IMR-90 (cell line): Measurements from ENCODE around the gene LRSAM1. TPM values are rescaled to one million over a fixed set of nuclear protein-coding genes. Genes with fewer than 3 reads are reported as not detected.

Experiments used
- ATAC-seq: fragments of 200-7000 bp; cut with Tn5 transposase; 2 replicates; pipeline ENCODE4 v1.9.1; 2020; ENCODE audit warnings: low read depth, mild to moderate bottlenecking, moderate library complexity
- BruUV-seq: library from RNA; stranded (reverse); fragments of 400-500 nt; replicated peaks from 2 replicates; lab custom pipeline; 2021; lab: Mats Ljungman, UMichigan
- CTCF ChIA-PET: fragments of 300-600 bp; formaldehyde crosslinking; extraction: SDS; loops from one replicate; lab custom pipeline; 2021; ENCODE audit warnings: antibody characterized with exemption; lab: Yijun Ruan, JAX
- POLR2A ChIA-PET: fragments of 300-600 bp; sonication (Branson Sonifier 250); formaldehyde crosslinking; loops from one replicate; lab custom pipeline; 2022; ENCODE audit warnings: antibody characterized with exemption; ENCODE audit not compliant: unreplicated experiment; lab: Charles Lee
- DNase-seq: peaks from one replicate; pipeline ENCODE4 v3.0.0; 2013
- H2AFZ ChIP-seq: replicated peaks from 2 replicates; pipeline ENCODE3; 2013; ENCODE audit warnings: low read length, mild to moderate bottlenecking; ENCODE audit not compliant: poor library complexity
- H2AK5ac ChIP-seq: 2 replicates; pipeline ENCODE4 v1.6.1; 2013; ENCODE audit warnings: low read depth, low read length, inconsistent platforms
- H2AK9ac ChIP-seq: replicated peaks from 2 replicates; pipeline ENCODE3; 2013; ENCODE audit warnings: mild to moderate bottlenecking, low read depth, low read length, moderate library complexity; ENCODE audit not compliant: poor library complexity
- H2BK120ac ChIP-seq: 2 replicates; pipeline ENCODE4 v1.6.1; 2013; ENCODE audit warnings: low read depth, low read length, inconsistent platforms
- H2BK15ac ChIP-seq: 3 replicates; pipeline ENCODE4 v1.6.1; 2013; ENCODE audit warnings: low read depth, low read length, inconsistent platforms
- H2BK20ac ChIP-seq: 2 replicates; pipeline ENCODE4 v1.6.1; 2013; ENCODE audit warnings: low read depth, mild to moderate bottlenecking, inconsistent platforms, low read length, moderate library complexity
- H2BK5ac ChIP-seq: 2 replicates; pipeline ENCODE4 v1.6.1; 2013; ENCODE audit warnings: mild to moderate bottlenecking, low read depth, low read length, inconsistent platforms; ENCODE audit not compliant: poor library complexity, severe bottlenecking
- H3K14ac ChIP-seq: replicated peaks from 2 replicates; pipeline ENCODE4 v1.6.1; 2013; ENCODE audit warnings: low read depth, low read length, inconsistent platforms
- H3K18ac ChIP-seq: 2 replicates; pipeline ENCODE4 v1.6.1; 2013; ENCODE audit warnings: low read depth, low read length, control low read depth
- H3K23ac ChIP-seq: 2 replicates; pipeline ENCODE4 v1.6.1; 2013; ENCODE audit warnings: low read depth, low read length, inconsistent platforms
- H3K27ac ChIP-seq: 2 replicates; pipeline ENCODE4 v1.5.1; 2013; ENCODE audit warnings: mild to moderate bottlenecking, control low read depth, low read length; ENCODE audit not compliant: insufficient read depth
- H3K27me3 ChIP-seq: 2 replicates; pipeline ENCODE4 v1.6.1; 2013; ENCODE audit warnings: low read length; ENCODE audit not compliant: control insufficient read depth, insufficient read depth
- H3K36me3 ChIP-seq: 2 replicates; pipeline ENCODE4 v1.6.1; 2013; ENCODE audit warnings: low read length, mixed read lengths; ENCODE audit not compliant: control insufficient read depth, insufficient read depth
- H3K4ac ChIP-seq: 2 replicates; pipeline ENCODE4 v1.6.1; 2013; ENCODE audit warnings: low read depth, low read length, inconsistent platforms
- H3K4me1 ChIP-seq: 2 replicates; pipeline ENCODE4 v1.6.1; 2013; ENCODE audit warnings: low read length, mixed read lengths; ENCODE audit not compliant: control insufficient read depth, insufficient read depth
- H3K4me2 ChIP-seq: 2 replicates; pipeline ENCODE4 v1.6.1; 2013; ENCODE audit warnings: low read depth, mild to moderate bottlenecking, control low read depth, low read length, moderate library complexity
- H3K4me3 ChIP-seq: 2 replicates; pipeline ENCODE4 v1.5.1; 2013; ENCODE audit warnings: low read depth, mild to moderate bottlenecking, control low read depth, low read length, moderate library complexity; ENCODE audit not compliant: insufficient read depth
- H3K56ac ChIP-seq: 2 replicates; pipeline ENCODE4 v1.6.1; 2013; ENCODE audit warnings: low read length, inconsistent platforms; ENCODE audit not compliant: insufficient read depth; ENCODE audit errors: extremely low read depth
- H3K79me1 ChIP-seq, 2 experiments: 2 replicates each; pipeline ENCODE4 v1.6.1; 2013; ENCODE audit warnings: low read length in 2 of 2, inconsistent platforms in 1 of 2, low read depth in 1 of 2
- H3K9ac ChIP-seq: 2 replicates; pipeline ENCODE4 v1.6.1; 2013; ENCODE audit warnings: low read depth, low read length, control low read depth
- H3K9me1 ChIP-seq: 2 replicates; pipeline ENCODE4 v1.6.1; 2013; ENCODE audit warnings: low read length, inconsistent platforms; ENCODE audit not compliant: insufficient read depth
- H3K9me3 ChIP-seq: 2 replicates; pipeline ENCODE4 v1.6.1; 2013; ENCODE audit warnings: low read length; ENCODE audit not compliant: control insufficient read depth, insufficient read depth
- H4K20me1 ChIP-seq: 2 replicates; pipeline ENCODE4 v1.6.1; 2013; ENCODE audit warnings: low read length, inconsistent platforms; ENCODE audit not compliant: insufficient read depth
- H4K5ac ChIP-seq: 2 replicates; pipeline ENCODE4 v1.6.1; 2013; ENCODE audit warnings: mild to moderate bottlenecking, low read depth, low read length, control low read depth
- H4K8ac ChIP-seq, 2 experiments: 2 replicates each; pipeline ENCODE4 v1.6.1; 2013; ENCODE audit warnings: low read depth in 2 of 2, low read length in 2 of 2, control low read depth in 1 of 2, inconsistent platforms in 1 of 2
- H4K91ac ChIP-seq: 2 replicates; pipeline ENCODE4 v1.6.1; 2013; ENCODE audit warnings: low read depth, low read length, inconsistent platforms; ENCODE audit not compliant: insufficient read depth
- BHLHE40 ChIP-seq: fragments of 150-350 bp; IDR thresholded peaks from 2 replicates; pipeline ENCODE4 v1.6.1; 2016; ENCODE audit warnings: mild to moderate bottlenecking, low read depth, low read length
- CEBPB ChIP-seq: IDR thresholded peaks from 2 replicates; pipeline ENCODE4 v1.6.1; 2012; ENCODE audit warnings: low read depth, low read length, improper control_type of control experiment
- MAFK ChIP-seq: IDR thresholded peaks from 2 replicates; pipeline ENCODE4 v1.6.1; 2012; ENCODE audit warnings: low read depth, low read length, improper control_type of control experiment
- MXI1 ChIP-seq: IDR thresholded peaks from 2 replicates; pipeline ENCODE4 v1.6.1; 2012; ENCODE audit warnings: low read depth, mild to moderate bottlenecking, low read length, moderate library complexity, borderline replicate concordance
- POLR2A ChIP-seq: IDR thresholded peaks from 2 replicates; pipeline ENCODE4 v1.6.1; 2012; ENCODE audit warnings: mild to moderate bottlenecking, low read depth, low read length
- SMC3 ChIP-seq: fragments of 150-350 bp; IDR thresholded peaks from 2 replicates; pipeline ENCODE4 v1.6.1; 2016; ENCODE audit warnings: low read depth, mild to moderate bottlenecking, antibody characterized with exemption, low read length, moderate library complexity
- WGBS, 2 experiments: methylation state at CpG; one replicate each; pipeline versions ENCODE4 v1.1.5 to v1.1.7; 2013; ENCODE audit warnings: missing lambda C conversion rate in 2 of 2; ENCODE audit not compliant: insufficient read length in 1 of 2; ENCODE audit errors: extremely low coverage in 2 of 2; 5-methylcytosine and 5-hydroxymethylcytosine counted together
- dilution Hi-C: fragments of 300-500 bp; cut with HindIII; formaldehyde crosslinking; loops from one replicate; pipeline ENCODE4 v1.14.3; 2018; ENCODE audit warnings: low sequenced_read_pairs; ENCODE audit not compliant: unreplicated experiment
- in situ Hi-C: fragments of 300-500 bp; cut with MboI; formaldehyde crosslinking; loops from 3 replicates; pipeline ENCODE4 v1.14.3; 2019; ENCODE audit warnings: low sequenced_read_pairs, inconsistent platforms, mixed read lengths
- intact Hi-C: fragments of 100-400 bp; cut with micrococcal nuclease; formaldehyde crosslinking; loops from 2 replicates; pipeline ENCODE4 v1.10.0; 2022
- polyA plus RNA-seq, 3 experiments: library from polyadenylated mRNA; depleted of rRNA; stranded (reverse); fragments of >200 nt; gene quantifications; 2 replicates each; pipeline ENCODE4 v1.2.3, GENCODE V29; 2012; ENCODE audit warnings: low replicate concordance in 1 of 3
- total RNA-seq: library from RNA; depleted of rRNA; stranded (reverse); fragments of >200 nt; gene quantifications from 2 replicates; pipeline ENCODE4 v1.2.3, GENCODE V29; 2012
- TF ChIP-seq, protein P1 (sequence below): conservative IDR thresholded peaks from 2 replicates; pipeline ENCODE4 v1.5.1; 2012; ENCODE audit warnings: mild to moderate bottlenecking, low read depth, low read length, improper control_type of control experiment
- TF ChIP-seq, protein P2 (sequence below): fragments of 150-350 bp; IDR thresholded peaks from 2 replicates; pipeline ENCODE4 v1.6.1; 2016; ENCODE audit warnings: low read depth, mild to moderate bottlenecking, low read length, moderate library complexity, borderline replicate concordance

The LRSAM1 gene
- total and polyA plus RNA-seq, 2 of the 4 experiments (the other 2 are of a cell fraction) = 3.0 to 9.3 TPM

DNA sequence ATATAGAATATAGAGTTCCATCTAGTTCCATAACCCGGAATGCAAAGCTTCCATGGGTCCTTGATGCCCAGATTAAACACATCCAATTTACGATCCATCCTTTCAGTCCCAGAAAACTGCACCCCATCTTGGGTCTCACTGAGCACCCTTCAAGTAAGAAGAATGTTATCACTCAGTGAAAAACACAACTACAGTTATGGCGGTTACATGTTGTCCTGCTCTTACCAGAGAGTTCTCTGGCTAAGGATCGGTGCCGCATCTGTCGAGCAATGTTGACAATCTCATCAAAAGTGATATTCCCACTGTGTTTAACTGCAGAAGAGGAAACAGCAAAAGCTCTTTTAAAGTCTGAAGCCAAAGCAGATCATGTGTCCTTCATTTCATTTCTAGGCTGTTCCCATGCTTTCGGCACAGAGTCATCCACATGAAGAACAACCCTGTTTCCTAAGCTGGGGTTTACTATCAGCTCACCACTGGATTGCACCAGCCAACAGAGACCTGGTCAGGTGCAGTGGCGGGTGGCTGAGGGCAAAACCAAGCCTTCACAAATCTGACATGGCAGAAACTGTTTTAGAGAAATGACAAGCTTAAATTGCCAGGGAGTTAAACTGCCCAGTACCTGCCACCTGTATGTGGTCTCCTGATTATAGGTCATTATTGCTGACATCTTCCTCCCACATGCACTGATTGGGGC is 3.1 kb upstream of the LRSAM1 start (continued):
- TF ChIP-seq, protein P1, sequence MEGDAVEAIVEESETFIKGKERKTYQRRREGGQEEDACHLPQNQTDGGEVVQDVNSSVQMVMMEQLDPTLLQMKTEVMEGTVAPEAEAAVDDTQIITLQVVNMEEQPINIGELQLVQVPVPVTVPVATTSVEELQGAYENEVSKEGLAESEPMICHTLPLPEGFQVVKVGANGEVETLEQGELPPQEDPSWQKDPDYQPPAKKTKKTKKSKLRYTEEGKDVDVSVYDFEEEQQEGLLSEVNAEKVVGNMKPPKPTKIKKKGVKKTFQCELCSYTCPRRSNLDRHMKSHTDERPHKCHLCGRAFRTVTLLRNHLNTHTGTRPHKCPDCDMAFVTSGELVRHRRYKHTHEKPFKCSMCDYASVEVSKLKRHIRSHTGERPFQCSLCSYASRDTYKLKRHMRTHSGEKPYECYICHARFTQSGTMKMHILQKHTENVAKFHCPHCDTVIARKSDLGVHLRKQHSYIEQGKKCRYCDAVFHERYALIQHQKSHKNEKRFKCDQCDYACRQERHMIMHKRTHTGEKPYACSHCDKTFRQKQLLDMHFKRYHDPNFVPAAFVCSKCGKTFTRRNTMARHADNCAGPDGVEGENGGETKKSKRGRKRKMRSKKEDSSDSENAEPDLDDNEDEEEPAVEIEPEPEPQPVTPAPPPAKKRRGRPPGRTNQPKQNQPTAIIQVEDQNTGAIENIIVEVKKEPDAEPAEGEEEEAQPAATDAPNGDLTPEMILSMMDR = no peak

DNA sequence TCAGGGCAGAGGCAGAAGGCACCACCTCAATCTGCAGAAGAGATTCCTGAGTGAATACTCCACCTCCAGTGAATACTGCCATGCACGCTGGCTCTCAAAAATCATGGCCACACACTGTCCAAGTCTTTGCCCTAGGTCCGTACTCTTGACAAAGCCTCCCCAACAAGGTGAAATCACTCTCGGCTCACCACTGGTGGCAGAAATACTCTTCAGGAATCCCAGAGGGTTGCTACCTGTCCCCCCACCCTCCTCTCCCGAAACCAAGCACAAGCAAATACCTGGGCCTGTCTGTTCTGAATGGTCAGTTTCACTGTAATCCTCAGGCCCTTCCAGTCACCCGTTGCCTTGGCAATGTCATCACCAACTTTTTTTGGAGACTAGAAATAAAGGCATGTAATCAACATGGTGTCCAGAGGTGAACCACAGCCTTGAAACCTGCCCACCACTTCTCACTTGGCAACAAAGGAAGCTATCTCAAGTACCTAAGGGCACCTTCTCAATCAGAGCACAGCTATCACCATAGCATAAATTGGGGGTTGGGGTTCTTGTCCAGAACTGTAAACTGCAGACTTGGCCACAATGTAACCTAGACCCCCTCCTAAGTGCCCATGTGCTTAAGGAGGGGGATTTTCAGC is 1.9 kb upstream of the LRSAM1 start:
- ChIA-PET CTCF (no interaction called here), POLR2A (no interaction called here)
- in situ Hi-C loops = no loop called here
- Histone ChIP-seq H4K91ac (no peak overlapping the region), H2AK9ac (no peak overlapping the region), H3K14ac (peak overlapping the region; percentile 96), H3K4me2 (peak overlapping the region; percentile 97), H2AK5ac (0 out of 2 replicates have a peak overlapping the region, but pooled peaks have one; percentile 38), H3K4me1 (peaks cover 13% of the 10 kb centered on the region), H2BK5ac (peak overlapping the region; percentile 77), H2BK20ac (no peak overlapping the region), H3K36me3 (peaks cover 60% of the 10 kb centered on the region), H3K18ac (no peak overlapping the region), H3K79me1 (peaks cover 21 to 77% of the 10 kb centered on the region in 2 experiments), H3K27ac (peak overlapping the region; percentile 91), H3K9me3 (peaks cover 10% of the 10 kb centered on the region), H3K4ac (peak overlapping the region; percentile 24; the same call in 1 of the 2 replicates), H2AFZ (no peak overlapping the region), H3K23ac (peak overlapping the region; percentile 63), H2BK15ac (no peak overlapping the region), H3K56ac (peak overlapping the region; percentile 16; the same call in 1 of the 2 replicates), H2BK120ac (no peak overlapping the region), H4K5ac (no peak overlapping the region), H4K8ac (peak overlapping the region in 1 of 2 experiments; percentile 34; a peak in 1 of 4 replicates), H4K20me1 (peaks cover 67% of the 10 kb centered on the region), H3K9ac (peak overlapping the region; percentile 95), H3K4me3 (peak overlapping the region; percentile 83), H3K27me3 (no peaks in the 10 kb centered on the region), H3K9me1 (peaks cover 21% of the 10 kb centered on the region)
- DNase-seq (no peak), ATAC-seq (no peak)
- no CpG with 5 or more reads among the region's 5 CpGs for WGBS, 2 experiments
- no TSS peak for BruUV-seq
- dilution Hi-C loops = no loop called here
- TF ChIP-seq SMC3 = no peak
- TF ChIP-seq BHLHE40 = no peak
- TF ChIP-seq CEBPB = no peak
- no peak for TF ChIP-seq MAFK
- no peak for TF ChIP-seq POLR2A
- TF ChIP-seq, protein P2, sequence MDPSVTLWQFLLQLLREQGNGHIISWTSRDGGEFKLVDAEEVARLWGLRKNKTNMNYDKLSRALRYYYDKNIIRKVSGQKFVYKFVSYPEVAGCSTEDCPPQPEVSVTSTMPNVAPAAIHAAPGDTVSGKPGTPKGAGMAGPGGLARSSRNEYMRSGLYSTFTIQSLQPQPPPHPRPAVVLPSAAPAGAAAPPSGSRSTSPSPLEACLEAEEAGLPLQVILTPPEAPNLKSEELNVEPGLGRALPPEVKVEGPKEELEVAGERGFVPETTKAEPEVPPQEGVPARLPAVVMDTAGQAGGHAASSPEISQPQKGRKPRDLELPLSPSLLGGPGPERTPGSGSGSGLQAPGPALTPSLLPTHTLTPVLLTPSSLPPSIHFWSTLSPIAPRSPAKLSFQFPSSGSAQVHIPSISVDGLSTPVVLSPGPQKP = no peak
- no peak for TF ChIP-seq MXI1
- intact Hi-C loops = no loop called here
